Fibroblast of skin of scalp (primary cell): ENCODE measurements around the gene CPNE5.
A peak's percentile ranks its signal among the peaks of the same experiment; 100 is the strongest.

Experiments
- DNase-seq: peaks from one replicate; pipeline ENCODE4 v3.0.0-alpha.2; 2013

Gene CPNE5

GRCh38 chr6:36788768-36789167, 50.5 kb downstream of the CPNE5 start:
- peak; percentile 13 for DNase-seq

- DNase-seq, result no peak
Measured at GRCh38 chr6:36788186-36788585, 51.1 kb downstream of the CPNE5 start.

- DNase-seq, result no peak
Measured at GRCh38 chr6:36787210-36787609, 52.0 kb downstream of the CPNE5 start.

GRCh38 chr6:36786055-36786675, 53.1 kb downstream of the CPNE5 start:
- no peak for DNase-seq

GRCh38 chr6:36784376-36784636, 54.9 kb downstream of the CPNE5 start:
- no peak for DNase-seq

GRCh38 chr6:36783603-36784375, 55.5 kb downstream of the CPNE5 start:
- DNase-seq, result no peak

GRCh38 chr6:36781669-36782068, 57.6 kb downstream of the CPNE5 start:
- no peak for DNase-seq

GRCh38 chr6:36780442-36781177, 58.6 kb downstream of the CPNE5 start:
- DNase-seq, result no peak

- no peak for DNase-seq
Measured at GRCh38 chr6:36779227-36779626, 60.0 kb downstream of the CPNE5 start.

- DNase-seq, result no peak
Measured at GRCh38 chr6:36777801-36778200, 61.4 kb downstream of the CPNE5 start.

- no peak for DNase-seq
Measured at GRCh38 chr6:36776167-36776566, 63.1 kb downstream of the CPNE5 start.

GRCh38 chr6:36774331-36774730, 64.9 kb downstream of the CPNE5 start:
- no peak for DNase-seq

GRCh38 chr6:36772397-36772796, 66.8 kb downstream of the CPNE5 start:
- DNase-seq, result no peak

- DNase-seq, result no peak
Measured at GRCh38 chr6:36771145-36771544, 68.1 kb downstream of the CPNE5 start.

GRCh38 chr6:36769676-36770499, 69.4 kb downstream of the CPNE5 start:
- DNase-seq, result peak; percentile 35

GRCh38 chr6:36769183-36769675, 70.0 kb downstream of the CPNE5 start:
- DNase-seq, result peak; percentile 72

- no peak for DNase-seq
Measured at GRCh38 chr6:36766399-36766945, 72.8 kb downstream of the CPNE5 start.

GRCh38 chr6:36765594-36766398, 73.4 kb downstream of the CPNE5 start:
- peak; percentile 84 for DNase-seq

GRCh38 chr6:36765190-36765589, 74.1 kb downstream of the CPNE5 start:
- DNase-seq, result no peak

- DNase-seq, result no peak
Measured at GRCh38 chr6:36762123-36762522, 77.1 kb downstream of the CPNE5 start.

GRCh38 chr6:36760685-36761435, 78.4 kb downstream of the CPNE5 start:
- no peak for DNase-seq
